Neural crest cell (in vitro differentiated cells): Measurements from ENCODE around the gene AGAP3. TPM values are rescaled to one million over a fixed set of nuclear protein-coding genes. Genes with fewer than 3 reads are reported as not detected.

Experiments
- DNase-seq: peaks from one replicate; pipeline ENCODE4 v3.0.0; 2021; ENCODE audit warnings: low read depth, mixed read lengths, low spot score
- H3K27ac Mint-ChIP-seq: one replicate; pipeline ENCODE4 v1.8.0; 2021; ENCODE audit warnings: mild to moderate bottlenecking, mixed read lengths; ENCODE audit not compliant: unreplicated experiment
- H3K27me3 Mint-ChIP-seq: 2 replicates; pipeline ENCODE4 v1.8.0; 2021; ENCODE audit warnings: low read depth, mild to moderate bottlenecking, mixed read lengths
- H3K36me3 Mint-ChIP-seq: 2 replicates; pipeline ENCODE4 v1.8.0; 2021; ENCODE audit warnings: low read depth, mild to moderate bottlenecking, mixed read lengths
- H3K4me1 Mint-ChIP-seq: 2 replicates; pipeline ENCODE4 v1.8.0; 2021; ENCODE audit warnings: mixed read lengths
- H3K4me3 Mint-ChIP-seq: one replicate; pipeline ENCODE4 v1.8.0; 2021; ENCODE audit warnings: mild to moderate bottlenecking, mixed read lengths
- H3K9me3 Mint-ChIP-seq: 2 replicates; pipeline ENCODE4 v1.8.0; 2021; ENCODE audit warnings: mixed read lengths
- total RNA-seq: library from RNA; stranded (reverse); gene quantifications from 2 replicates; pipeline ENCODE4 v1.2.1, GENCODE V29; 2021
- TF ChIP-seq, protein P1 (sequence below): fragments of 200-600 bp; sonication (generic); conservative IDR thresholded peaks from 2 replicates; pipeline ENCODE4 v1.5.0; 2021; ENCODE audit warnings: antibody characterized with exemption, mild to moderate bottlenecking

The AGAP3 gene
- total RNA-seq, 1 donor from 2014 or later, result 139 TPM

DNA sequence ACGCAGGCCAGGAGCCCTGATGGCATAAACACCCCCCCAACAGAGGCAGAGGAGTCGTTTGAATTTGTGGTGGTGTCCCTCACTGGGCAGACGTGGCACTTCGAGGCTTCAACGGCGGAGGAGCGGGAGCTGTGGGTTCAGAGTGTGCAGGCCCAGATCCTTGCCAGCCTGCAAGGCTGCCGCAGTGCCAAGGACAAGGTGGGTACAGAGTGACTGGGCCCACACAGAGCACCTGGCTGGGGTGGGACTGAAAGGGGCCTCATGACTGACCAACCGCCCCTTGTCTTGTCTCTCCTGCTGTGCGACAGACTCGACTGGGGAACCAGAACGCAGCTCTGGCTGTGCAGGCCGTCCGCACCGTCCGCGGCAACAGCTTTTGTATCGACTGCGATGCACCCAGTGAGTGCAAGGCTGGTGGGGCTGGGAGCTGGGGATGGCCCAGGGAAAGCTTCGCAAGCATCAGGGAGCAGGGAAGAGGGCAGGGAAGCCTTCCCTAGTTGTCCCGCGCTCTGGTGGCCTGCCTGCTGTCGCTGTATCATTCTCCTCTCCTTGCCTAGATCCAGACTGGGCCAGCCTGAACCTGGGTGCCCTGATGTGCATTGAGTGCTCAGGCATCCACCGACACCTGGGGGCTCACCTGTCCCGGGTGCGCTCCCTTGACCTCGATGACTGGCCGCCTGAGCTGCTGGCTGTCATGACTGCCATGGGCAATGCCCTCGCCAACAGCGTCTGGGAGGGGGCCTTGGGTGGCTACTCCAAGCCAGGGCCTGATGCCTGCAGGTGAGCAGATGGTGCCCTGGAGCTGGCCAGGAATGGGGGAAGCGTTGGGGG is 55.8 kb downstream of the AGAP3 start:
- peak overlapping the region; percentile 94 for H3K27ac Mint-ChIP-seq
- TF ChIP-seq, protein P1, sequence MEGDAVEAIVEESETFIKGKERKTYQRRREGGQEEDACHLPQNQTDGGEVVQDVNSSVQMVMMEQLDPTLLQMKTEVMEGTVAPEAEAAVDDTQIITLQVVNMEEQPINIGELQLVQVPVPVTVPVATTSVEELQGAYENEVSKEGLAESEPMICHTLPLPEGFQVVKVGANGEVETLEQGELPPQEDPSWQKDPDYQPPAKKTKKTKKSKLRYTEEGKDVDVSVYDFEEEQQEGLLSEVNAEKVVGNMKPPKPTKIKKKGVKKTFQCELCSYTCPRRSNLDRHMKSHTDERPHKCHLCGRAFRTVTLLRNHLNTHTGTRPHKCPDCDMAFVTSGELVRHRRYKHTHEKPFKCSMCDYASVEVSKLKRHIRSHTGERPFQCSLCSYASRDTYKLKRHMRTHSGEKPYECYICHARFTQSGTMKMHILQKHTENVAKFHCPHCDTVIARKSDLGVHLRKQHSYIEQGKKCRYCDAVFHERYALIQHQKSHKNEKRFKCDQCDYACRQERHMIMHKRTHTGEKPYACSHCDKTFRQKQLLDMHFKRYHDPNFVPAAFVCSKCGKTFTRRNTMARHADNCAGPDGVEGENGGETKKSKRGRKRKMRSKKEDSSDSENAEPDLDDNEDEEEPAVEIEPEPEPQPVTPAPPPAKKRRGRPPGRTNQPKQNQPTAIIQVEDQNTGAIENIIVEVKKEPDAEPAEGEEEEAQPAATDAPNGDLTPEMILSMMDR, result no peak
- H3K4me3 Mint-ChIP-seq, result peak overlapping the region; percentile 69
- H3K27me3 Mint-ChIP-seq, result no peaks in the 10 kb centered on the region
- no peaks in the 10 kb centered on the region for H3K9me3 Mint-ChIP-seq
- DNase-seq, result no peak
- peaks cover 7% of the 10 kb centered on the region for H3K36me3 Mint-ChIP-seq
- H3K4me1 Mint-ChIP-seq, result peaks cover 47% of the 10 kb centered on the region

DNA sequence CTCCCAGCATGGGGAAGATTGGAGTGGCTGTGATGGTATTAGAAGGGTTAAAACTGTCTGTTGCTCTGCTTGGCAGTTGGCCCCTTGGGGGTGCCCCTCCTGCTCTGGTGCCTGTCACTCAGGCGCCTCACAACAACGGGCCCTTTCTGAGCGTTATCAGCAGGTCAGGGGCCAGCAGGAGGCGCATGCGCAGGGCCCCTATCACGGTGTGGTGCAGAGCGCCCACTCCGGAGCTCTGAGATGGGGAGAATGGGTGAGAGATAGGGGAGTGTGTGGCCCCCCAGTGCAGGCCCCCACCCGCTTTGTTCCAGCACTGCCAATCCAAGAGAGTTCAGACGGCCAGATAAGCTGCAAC is 56.4 kb downstream of the AGAP3 start:
- Mint-ChIP-seq H3K27me3 (no peaks in the 10 kb centered on the region), H3K9me3 (no peaks in the 10 kb centered on the region), H3K27ac (peak overlapping the region; percentile 75), H3K36me3 (peaks cover 7% of the 10 kb centered on the region), H3K4me1 (peaks cover 47% of the 10 kb centered on the region), H3K4me3 (peak overlapping the region; percentile 69)
- DNase-seq, result peak; percentile 55
- TF ChIP-seq, protein P1, result no peak

DNA sequence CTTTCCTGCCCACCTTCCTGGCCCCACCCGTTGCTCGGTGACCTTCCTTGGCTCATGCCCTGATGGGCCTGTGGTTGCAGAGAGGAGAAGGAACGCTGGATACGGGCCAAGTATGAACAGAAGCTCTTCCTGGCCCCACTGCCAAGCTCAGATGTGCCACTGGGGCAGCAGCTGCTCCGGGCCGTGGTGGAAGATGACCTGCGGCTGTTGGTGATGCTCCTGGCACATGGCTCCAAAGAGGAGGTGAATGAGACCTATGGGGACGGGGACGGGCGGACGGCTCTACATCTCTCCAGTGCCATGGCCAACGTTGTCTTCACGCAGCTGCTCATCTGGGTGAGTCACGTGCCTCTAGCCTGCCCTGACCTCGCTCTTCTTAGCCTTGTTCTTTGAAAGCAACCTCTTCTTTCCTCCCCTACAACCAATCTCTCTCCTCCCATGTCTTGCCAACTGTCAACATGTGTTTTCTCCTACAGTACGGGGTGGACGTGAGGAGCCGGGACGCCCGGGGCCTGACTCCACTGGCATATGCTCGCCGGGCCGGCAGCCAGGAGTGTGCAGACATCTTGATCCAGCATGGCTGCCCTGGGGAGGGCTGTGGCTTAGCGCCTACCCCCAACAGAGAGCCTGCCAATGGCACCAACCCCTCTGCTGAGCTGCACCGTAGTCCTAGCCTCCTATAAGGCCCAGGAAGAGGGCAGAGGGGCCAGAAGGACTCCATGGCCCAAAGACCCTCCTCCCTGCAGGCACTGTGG is 57.2 kb downstream of the AGAP3 start:
- H3K27me3 Mint-ChIP-seq, result peaks cover 5% of the 10 kb centered on the region
- peaks cover 47% of the 10 kb centered on the region for H3K4me1 Mint-ChIP-seq
- DNase-seq, result no peak
- TF ChIP-seq, protein P1, result no peak
- H3K4me3 Mint-ChIP-seq, result peak overlapping the region; percentile 57
- no peaks in the 10 kb centered on the region for H3K9me3 Mint-ChIP-seq
- peaks cover 7% of the 10 kb centered on the region for H3K36me3 Mint-ChIP-seq
- H3K27ac Mint-ChIP-seq, result peak overlapping the region; percentile 72

DNA sequence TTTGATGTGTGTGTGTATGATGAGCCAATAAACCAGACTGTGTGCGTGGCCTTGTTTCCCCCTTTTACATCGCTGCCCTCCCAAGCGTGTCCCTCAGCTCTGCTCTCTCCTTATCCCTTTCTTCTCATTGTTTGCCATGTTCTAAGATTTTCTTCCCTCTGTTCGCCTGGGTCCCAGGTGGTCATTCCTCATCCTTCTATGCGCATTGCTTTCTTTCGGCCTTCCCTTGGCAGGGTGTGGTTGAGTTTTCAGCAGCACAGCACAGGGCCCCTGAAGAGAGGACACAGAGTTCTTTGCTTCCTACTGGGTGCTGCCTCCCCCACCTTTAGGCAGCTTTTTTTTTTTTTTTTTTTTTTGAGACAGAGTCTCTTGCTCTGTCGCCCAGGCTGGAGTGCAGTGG is 58.1 kb downstream of the AGAP3 start:
- Mint-ChIP-seq H3K36me3 (peaks cover 7% of the 10 kb centered on the region), H3K4me3 (no peak overlapping the region), H3K27ac (peak overlapping the region; percentile 88), H3K27me3 (peaks cover 7% of the 10 kb centered on the region), H3K9me3 (no peaks in the 10 kb centered on the region), H3K4me1 (peaks cover 39% of the 10 kb centered on the region)
- DNase-seq, result no peak
- TF ChIP-seq, protein P1, result no peak

DNA sequence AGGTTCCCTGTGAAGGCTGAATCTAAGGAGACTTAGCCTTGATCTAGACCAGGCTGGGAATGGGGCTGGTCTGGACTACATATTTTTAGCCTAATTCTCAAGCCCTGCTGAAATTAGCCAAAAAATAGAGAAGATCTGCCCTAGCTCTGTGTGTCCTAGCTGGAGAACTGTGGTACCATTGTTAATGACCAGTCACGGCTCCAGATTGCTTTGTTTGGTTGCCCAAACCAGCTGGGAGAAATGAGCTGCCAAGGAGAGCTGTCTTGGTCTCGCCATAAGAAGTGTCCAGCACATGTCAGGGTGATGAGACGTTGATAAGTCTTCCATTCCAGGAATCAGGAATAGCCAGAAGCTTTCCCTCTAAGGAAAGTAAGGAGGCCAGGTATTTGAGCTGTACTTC is 60.5 kb downstream of the AGAP3 start:
- Mint-ChIP-seq H3K4me3 (no peak overlapping the region), H3K9me3 (no peaks in the 10 kb centered on the region), H3K27ac (no peak overlapping the region), H3K27me3 (peaks cover 14% of the 10 kb centered on the region), H3K36me3 (peaks cover 7% of the 10 kb centered on the region), H3K4me1 (peaks cover 24% of the 10 kb centered on the region)
- DNase-seq, result no peak
- TF ChIP-seq, protein P1, result no peak
